ENCODE measurements around the gene OPN1SW.

DNA sequence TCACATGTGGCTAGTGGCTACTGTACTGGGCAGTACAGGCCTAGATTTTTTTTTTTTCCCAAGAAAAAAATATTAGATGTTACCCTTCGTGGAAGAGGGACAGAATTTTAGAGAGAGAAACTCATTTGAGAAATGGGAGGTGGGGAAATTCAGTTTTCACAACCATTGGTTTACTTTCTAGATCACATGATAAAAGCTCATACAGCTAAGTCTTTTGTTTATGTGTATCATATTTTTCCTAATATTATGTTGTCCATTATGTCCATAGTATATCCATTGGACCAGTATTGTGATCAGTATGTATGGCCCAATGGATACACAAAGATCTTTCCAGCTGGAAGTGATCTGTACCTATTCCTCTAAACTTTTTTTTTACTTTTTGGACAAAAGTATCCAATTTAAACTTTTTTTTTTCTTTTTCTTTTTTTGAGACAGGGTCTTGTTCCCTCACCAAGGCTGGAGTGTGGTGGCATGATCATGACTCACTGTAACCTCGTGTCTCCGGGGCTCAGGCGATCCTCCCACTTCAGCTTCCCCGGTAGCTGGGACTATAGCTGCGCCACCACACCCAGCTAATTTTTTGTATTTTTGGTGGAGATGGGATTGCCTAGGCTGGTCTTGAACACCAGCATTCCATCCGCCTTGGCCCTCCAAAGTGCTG is 32.4 kb downstream of the OPN1SW start:
- TF ChIP-seq, protein P1, sequence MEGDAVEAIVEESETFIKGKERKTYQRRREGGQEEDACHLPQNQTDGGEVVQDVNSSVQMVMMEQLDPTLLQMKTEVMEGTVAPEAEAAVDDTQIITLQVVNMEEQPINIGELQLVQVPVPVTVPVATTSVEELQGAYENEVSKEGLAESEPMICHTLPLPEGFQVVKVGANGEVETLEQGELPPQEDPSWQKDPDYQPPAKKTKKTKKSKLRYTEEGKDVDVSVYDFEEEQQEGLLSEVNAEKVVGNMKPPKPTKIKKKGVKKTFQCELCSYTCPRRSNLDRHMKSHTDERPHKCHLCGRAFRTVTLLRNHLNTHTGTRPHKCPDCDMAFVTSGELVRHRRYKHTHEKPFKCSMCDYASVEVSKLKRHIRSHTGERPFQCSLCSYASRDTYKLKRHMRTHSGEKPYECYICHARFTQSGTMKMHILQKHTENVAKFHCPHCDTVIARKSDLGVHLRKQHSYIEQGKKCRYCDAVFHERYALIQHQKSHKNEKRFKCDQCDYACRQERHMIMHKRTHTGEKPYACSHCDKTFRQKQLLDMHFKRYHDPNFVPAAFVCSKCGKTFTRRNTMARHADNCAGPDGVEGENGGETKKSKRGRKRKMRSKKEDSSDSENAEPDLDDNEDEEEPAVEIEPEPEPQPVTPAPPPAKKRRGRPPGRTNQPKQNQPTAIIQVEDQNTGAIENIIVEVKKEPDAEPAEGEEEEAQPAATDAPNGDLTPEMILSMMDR (IDR thresholded peaks at IDR 0.05; ENCODE audit: low read depth, low read length): no peak
- TF ChIP-seq EZH2phosphoT487 (IDR thresholded peaks at IDR 0.05; ENCODE audit: low read depth): no peak
